GM12801 (cell line): Measurements from ENCODE around the gene PRDM1.

ENCODE experiments used
- TF ChIP-seq, protein P1 (sequence below): IDR thresholded peaks from one replicate; pipeline ENCODE4 v1.5.1; 2011; ENCODE audit warnings: control low read depth; ENCODE audit not compliant: insufficient read length; ENCODE audit errors: extremely low read depth

PRDM1 gene

DNA sequence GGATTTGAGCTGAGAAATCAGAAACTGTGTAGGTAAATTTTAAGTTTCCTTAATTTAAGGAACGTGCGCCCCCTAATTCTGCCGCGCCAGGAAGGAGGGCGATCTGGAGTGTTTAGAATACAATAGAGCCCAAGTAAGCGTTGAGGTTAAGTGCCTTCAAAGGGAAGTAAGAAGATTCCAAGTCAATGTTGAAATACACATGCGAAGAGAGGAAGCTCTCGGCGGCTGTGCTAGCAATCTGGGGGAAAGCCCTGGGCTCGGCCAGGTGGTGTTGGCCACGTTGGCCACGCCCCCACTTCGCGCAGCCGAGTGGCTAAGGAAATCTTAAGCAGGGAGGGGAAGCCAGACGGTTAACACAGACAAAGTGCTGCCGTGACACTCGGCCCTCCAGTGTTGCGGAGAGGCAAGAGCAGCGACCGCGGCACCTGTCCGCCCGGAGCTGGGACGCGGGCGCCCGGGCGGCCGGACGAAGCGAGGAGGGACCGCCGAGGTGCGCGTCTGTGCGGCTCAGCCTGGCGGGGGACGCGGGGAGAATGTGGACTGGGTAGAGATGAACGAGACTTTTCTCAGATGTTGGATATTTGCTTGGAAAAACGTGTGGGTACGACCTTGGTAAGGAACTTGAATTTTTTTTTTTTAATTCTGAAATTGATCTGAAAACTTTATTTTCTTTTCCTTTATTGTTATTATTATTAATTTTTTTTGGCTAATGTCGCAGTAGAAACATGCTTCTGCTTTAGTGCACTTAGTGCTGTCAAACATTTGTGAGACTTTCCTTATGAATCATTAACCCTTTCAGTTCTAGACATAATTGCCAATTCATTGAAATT, at the start of gene PRDM1:
Gene PRDM1, plus strand, starts transcription at position 353 of the 830 bp plus-strand sequence. Its CDS starts 218 bp downstream, at position 571.
- TF ChIP-seq, protein P1, sequence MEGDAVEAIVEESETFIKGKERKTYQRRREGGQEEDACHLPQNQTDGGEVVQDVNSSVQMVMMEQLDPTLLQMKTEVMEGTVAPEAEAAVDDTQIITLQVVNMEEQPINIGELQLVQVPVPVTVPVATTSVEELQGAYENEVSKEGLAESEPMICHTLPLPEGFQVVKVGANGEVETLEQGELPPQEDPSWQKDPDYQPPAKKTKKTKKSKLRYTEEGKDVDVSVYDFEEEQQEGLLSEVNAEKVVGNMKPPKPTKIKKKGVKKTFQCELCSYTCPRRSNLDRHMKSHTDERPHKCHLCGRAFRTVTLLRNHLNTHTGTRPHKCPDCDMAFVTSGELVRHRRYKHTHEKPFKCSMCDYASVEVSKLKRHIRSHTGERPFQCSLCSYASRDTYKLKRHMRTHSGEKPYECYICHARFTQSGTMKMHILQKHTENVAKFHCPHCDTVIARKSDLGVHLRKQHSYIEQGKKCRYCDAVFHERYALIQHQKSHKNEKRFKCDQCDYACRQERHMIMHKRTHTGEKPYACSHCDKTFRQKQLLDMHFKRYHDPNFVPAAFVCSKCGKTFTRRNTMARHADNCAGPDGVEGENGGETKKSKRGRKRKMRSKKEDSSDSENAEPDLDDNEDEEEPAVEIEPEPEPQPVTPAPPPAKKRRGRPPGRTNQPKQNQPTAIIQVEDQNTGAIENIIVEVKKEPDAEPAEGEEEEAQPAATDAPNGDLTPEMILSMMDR, result no peak

- TF ChIP-seq, protein P1, result no peak
Measured at GRCh38 chr6:106037060-106037459, 49.1 kb upstream of the PRDM1 start.

DNA sequence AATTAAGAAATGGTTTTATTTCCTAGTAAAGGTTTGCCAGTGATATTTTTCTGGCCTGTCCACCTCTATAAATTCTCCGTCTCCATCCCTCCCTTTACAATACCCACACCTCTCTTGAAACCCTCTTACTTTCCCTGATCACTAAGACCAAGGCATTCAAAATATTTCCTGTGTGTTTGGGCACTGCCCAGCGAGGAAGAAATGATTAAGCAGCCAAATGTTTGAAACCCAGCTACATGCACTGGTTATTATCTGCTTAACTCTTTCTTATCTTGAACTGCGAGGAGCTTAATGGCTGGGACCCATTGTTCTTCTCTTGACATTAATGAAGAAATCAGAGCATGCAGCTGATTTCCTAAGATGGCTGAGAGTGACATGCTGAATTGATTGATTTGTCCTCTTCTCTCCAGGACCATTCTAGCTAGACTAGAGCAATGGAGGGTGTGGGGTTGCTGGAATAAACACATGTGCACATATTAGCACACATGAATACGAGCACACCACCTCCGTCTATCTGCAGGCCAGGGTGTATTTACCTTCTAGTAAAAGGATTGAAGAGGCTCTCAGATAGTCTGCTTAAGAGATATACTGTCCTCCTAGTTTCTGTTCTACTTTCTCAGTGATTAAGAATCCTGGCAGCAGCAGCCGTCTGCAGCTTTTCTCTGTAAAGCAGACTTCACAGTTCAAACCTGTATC, 46.1 kb upstream of the PRDM1 start:
- TF ChIP-seq, protein P1, result no peak

DNA sequence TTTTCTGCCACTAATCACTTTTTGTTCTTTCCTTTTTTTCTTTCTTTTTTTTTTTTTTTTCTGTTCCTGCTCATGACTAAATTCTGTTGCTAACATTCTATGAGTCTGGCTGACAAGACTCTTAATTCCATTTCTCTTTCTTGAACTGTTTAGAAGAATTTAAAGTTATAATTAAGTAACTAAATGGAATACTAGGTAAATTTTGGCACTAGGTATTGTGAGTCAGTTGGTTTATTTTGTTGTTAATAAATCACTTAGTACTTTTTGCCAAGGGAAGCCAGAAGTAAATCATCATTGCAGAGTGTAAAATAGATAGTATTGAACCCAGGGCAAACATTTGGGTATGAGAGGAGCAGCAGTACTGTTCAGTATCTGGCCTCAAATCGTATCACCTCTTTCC, 42.0 kb upstream of the PRDM1 start:
- TF ChIP-seq, protein P1, result no peak

GRCh38 chr6:106045077-106045476, 41.1 kb upstream of the PRDM1 start:
- TF ChIP-seq, protein P1, result no peak

GRCh38 chr6:106046116-106046853, 39.9 kb upstream of the PRDM1 start:
- TF ChIP-seq, protein P1, result no peak

- TF ChIP-seq, protein P1, result no peak
Measured at GRCh38 chr6:106046854-106047200, 39.3 kb upstream of the PRDM1 start.
